ENCODE measurements around the gene IQSEC2. TPM values are rescaled to one million over a fixed set of nuclear protein-coding genes. Genes with fewer than 3 reads are reported as not detected.
A peak's percentile ranks its signal among the peaks of the same experiment; 100 is the strongest.

The IQSEC2 gene
- total RNA-seq, 2 donors from 2014 or later: 19.8 to 38.7 TPM

DNA sequence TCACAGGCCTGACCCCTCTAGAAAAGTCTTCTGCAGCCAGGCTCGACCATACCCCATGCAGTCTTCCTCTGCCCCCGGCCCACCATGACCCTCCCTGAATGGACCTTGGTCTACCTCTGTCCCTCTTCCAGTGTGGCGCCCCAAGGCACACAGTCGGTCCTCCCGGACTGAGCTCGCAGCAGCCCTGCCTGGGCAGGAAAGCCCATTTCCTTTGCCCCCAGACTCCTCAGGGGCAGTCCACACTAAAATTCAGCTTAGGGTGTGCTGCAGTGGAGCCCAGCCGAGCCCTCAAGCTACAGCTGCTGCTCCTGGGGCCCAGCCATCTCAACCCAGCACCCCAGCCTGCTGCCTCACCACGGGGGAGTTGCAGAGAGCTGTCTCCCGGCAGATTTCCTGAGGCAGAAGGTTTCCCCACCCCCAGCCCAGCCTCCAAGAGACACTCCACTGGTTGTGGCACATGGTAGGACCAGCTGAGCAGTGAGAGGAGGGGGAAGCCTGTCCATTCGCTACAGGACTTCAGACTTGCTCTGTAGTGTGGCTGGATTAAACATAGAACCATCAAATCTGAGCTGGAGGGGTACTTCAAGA lies 37.5 kb upstream of the IQSEC2 start:
- 84% methylated on average over 6 of the region's 10 CpGs for WGBS
- no peak overlapping the region for H3K4me3 ChIP-seq
- intact Hi-C loops (cut with DNase I): no loop called here

DNA sequence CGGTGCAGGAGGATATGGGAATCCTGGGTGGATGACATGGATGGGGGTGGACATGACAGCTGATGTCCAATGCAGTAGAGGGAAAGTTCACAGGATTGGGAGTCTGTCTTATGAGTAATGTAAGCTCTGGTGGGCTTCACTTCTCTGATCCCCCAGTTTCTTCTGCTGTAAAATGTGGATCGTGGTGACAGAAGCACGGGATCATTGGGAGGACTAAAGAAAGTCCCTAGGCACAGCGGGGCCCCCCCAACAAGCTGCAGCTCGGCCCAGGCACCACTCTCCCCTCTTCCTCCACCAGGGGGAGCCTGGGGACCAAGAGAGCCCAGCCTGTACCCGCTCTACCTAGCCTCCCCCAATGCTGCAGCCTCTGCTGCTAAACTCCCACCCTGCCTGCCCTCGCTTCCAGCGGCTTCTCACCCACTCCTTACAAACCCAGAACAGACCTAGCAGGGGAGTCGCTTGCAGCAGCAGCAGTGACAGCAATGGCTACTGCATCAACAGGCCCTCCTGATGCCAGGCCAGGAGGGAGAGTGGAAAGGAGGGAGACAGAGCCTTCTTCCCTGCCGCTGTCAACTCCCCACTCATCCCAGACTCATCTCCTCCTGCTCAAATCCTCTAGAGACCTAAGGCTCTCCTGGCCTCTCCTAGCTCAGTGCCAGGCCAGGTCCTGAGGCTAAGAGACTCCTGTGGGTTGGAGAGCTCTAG lies 36.1 kb upstream of the IQSEC2 start:
- Histone ChIP-seq H3K27ac (no peak overlapping the region), H3K36me3 (no peaks in the 10 kb centered on the region), H3K4me1 (replicated peaks) (no peaks in the 10 kb centered on the region), H3K9me3 (no peaks in the 10 kb centered on the region), H3K4me3 (no peak overlapping the region), H3K27me3 (replicated peaks; ENCODE audit: insufficient read depth) (no peaks in the 10 kb centered on the region)
- DNase-seq (ENCODE audit: low spot score): peak; percentile 41
- TF ChIP-seq POLR2A (IDR thresholded peaks at IDR 0.05): no peak
- TF ChIP-seq, protein P1, sequence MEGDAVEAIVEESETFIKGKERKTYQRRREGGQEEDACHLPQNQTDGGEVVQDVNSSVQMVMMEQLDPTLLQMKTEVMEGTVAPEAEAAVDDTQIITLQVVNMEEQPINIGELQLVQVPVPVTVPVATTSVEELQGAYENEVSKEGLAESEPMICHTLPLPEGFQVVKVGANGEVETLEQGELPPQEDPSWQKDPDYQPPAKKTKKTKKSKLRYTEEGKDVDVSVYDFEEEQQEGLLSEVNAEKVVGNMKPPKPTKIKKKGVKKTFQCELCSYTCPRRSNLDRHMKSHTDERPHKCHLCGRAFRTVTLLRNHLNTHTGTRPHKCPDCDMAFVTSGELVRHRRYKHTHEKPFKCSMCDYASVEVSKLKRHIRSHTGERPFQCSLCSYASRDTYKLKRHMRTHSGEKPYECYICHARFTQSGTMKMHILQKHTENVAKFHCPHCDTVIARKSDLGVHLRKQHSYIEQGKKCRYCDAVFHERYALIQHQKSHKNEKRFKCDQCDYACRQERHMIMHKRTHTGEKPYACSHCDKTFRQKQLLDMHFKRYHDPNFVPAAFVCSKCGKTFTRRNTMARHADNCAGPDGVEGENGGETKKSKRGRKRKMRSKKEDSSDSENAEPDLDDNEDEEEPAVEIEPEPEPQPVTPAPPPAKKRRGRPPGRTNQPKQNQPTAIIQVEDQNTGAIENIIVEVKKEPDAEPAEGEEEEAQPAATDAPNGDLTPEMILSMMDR (IDR thresholded peaks at IDR 0.05): peak; percentile 28 to 69 (median 58)
- TF ChIP-seq POLR2AphosphoS5 (IDR thresholded peaks at IDR 0.05): no peak
- 9% methylated on average over 10 of the region's 10 CpGs for WGBS
- intact Hi-C loops (cut with DNase I): no loop called here

More for the DNA sequence above, 37.5 kb upstream of the IQSEC2 start:
- Histone ChIP-seq H3K27me3 (replicated peaks; ENCODE audit: insufficient read depth) (no peaks in the 10 kb centered on the region), H3K36me3 (no peaks in the 10 kb centered on the region), H3K9me3 (no peaks in the 10 kb centered on the region), H3K4me1 (replicated peaks) (no peaks in the 10 kb centered on the region), H3K27ac (no peak overlapping the region)
- DNase-seq (ENCODE audit: low spot score): no peak
- TF ChIP-seq POLR2AphosphoS5 (IDR thresholded peaks at IDR 0.05): no peak
- TF ChIP-seq, protein P1 (IDR thresholded peaks at IDR 0.05): no peak
- no peak for TF ChIP-seq POLR2A (IDR thresholded peaks at IDR 0.05)

DNA sequence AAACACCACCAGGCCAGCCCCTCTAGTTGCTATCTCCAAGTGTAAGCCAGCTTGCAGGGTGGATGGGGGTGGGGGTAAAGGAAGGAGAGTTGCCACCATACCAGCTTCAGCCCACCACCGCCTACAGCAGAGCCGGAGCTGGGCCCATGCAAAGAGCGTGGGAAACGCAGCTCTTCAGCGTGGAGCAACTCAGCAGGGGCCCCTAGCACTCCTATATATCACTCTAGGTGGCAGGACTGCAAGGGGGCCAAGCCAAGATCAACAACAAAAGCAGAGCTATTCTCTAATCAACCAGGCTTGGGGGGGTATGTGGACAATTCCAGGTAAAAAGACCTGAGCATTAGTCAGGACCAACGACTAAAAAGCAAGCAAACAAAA lies 35.5 kb upstream of the IQSEC2 start:
- intact Hi-C loops (cut with DNase I): no loop called here
- H3K27me3 ChIP-seq (replicated peaks; ENCODE audit: insufficient read depth): no peaks in the 10 kb centered on the region
- TF ChIP-seq POLR2A (IDR thresholded peaks at IDR 0.05) (no peak), POLR2AphosphoS5 (IDR thresholded peaks at IDR 0.05) (no peak)
- TF ChIP-seq, protein P1 (IDR thresholded peaks at IDR 0.05): no peak

DNA sequence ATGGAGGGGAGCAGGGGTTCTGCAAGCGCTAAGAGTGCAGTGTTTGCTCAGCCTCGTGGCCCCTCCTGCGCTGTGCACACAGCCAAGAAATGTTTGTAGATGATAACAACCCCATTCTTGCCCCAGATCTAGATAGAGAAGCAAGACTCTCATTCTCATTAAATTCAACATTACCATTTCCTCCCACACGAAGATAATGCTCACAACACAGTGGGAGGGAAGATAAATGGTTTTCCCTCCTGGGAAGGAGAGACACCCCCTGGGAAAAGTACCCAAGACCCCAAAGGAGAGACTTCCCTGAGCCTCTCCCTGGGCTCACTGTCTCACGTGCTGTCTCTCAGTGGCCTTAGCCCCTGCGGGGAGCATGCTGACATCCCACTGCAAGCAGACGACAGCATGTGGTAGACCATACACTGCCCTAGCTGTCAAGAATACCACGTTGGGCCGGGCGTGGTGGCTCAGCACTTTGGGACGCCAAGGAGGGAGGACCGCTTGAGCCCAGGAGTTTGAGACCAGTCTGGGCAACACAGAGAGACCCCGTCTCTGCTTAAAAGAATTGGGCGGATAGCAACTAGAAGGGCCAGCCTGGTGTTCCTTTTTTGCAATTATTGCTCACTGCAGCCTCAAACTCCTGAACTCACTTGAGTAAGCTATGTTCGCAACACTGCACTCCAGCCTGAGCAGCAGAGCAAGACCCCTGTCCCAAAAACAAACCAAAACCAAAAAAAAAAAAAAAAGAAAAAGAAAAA lies 34.9 kb upstream of the IQSEC2 start:
- Histone ChIP-seq H3K27ac (no peak overlapping the region), H3K9me3 (no peaks in the 10 kb centered on the region), H3K36me3 (no peaks in the 10 kb centered on the region), H3K4me1 (replicated peaks) (no peaks in the 10 kb centered on the region), H3K4me3 (no peak overlapping the region), H3K27me3 (replicated peaks; ENCODE audit: insufficient read depth) (no peaks in the 10 kb centered on the region)
- intact Hi-C loops (cut with DNase I): no loop called here
- WGBS: 67% methylated on average over 8 of the region's 15 CpGs
- TF ChIP-seq POLR2AphosphoS5 (IDR thresholded peaks at IDR 0.05): no peak
- TF ChIP-seq, protein P1 (IDR thresholded peaks at IDR 0.05): no peak
- TF ChIP-seq POLR2A (IDR thresholded peaks at IDR 0.05): no peak
- no peak for DNase-seq (ENCODE audit: low spot score)

More for the DNA sequence above, 35.5 kb upstream of the IQSEC2 start:
- H3K4me1 ChIP-seq (replicated peaks): no peaks in the 10 kb centered on the region
- DNase-seq (ENCODE audit: low spot score): no peak
- no peak overlapping the region for H3K27ac ChIP-seq
- 42% methylated on average over 5 of the region's 6 CpGs for WGBS
- H3K36me3 ChIP-seq: no peaks in the 10 kb centered on the region
- no peaks in the 10 kb centered on the region for H3K9me3 ChIP-seq
- no peak overlapping the region for H3K4me3 ChIP-seq
